ENCODE measurements around the gene PBX1.

GRCh38 chr1:164671966-164672571 is 113.1 kb downstream of the PBX1 start:
- TF ChIP-seq CTCF (IDR thresholded peaks at IDR 0.05), result no peak
- TF ChIP-seq EP300 (IDR thresholded peaks at IDR 0.05), result no peak
- TF ChIP-seq POLR2A (IDR thresholded peaks at IDR 0.05), result no peak
